Stimulated activated CD4-positive, alpha-beta T cell treated with anti-CD3 and anti-CD28 coated beads, Interleukin-12 subunit alpha, Interleukin-12 subunit beta, amount 100 ng/mL, for 24 hours (primary cell): ENCODE measurements around the gene JAK1.

ENCODE experiments used
- DNase-seq, 2 experiments: peaks; one replicate each; pipeline ENCODE4 v3.0.0-alpha.2; 2020; ENCODE audit warnings: low read depth in 2 of 2

The JAK1 gene

DNA sequence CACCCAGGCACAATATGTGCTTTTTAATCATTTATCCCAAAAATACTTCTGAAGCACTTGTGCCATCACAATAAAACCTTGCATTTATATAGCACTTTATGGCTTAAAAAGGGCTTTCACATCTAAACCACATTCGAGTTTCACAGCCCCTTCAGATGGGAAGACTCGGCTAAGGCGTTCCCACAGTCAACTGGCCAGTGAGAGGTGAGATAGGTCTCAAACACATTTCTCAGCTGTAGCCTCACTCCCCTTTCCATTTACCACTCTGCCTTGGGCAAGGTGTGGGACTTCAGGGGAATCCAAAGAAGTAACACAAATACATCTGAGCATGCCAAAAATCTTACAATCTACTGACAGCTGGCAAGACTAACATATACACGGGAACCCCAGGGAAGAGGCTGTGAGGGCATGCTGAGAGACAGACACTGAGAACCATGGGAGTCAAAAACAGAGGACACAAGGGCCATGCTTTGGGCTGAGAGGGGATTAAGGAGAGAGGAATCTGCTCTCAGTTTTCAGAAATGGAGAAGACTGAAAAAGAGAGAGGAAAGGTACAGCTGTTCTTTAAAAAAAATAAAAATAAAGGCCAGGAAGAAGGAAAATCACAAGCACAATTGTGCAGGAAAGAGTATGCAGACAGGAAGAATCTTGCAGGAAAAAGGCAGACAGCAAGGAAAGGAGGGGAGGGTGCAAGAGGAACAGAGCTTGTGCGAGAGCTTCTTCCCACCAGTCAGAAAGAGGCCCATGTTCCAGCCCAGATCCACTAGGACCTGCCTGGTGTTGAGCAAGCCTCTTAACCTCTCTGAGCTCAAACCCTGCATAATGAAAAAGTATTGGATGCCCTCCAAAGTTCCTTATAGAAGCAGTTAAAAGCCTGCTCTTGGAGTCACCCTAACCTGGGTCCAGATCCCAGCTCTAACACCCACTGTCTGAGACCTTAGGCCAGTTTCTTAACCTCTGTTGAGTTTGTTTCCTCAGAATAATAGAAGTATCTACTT lies 73.5 kb downstream of the JAK1 start:
- DNase-seq, result no peak

DNA sequence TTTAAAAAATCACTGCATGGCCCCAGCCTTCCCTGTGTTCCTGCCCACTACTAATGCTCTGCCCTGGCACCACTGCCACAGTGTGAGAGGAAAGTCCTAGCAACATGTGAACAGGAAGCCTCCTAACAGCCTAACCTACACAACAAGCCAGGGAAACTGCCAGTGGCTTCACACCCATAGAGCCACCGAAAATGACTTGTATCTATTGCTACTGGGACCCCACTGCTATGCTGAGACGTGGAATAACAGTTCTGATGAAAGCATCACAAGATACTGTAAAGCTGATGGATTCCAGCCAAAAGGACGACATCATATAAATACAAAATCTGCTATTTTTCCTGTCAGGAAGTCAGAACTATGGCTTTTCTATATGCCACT lies 74.9 kb downstream of the JAK1 start:
- DNase-seq, result no peak

DNA sequence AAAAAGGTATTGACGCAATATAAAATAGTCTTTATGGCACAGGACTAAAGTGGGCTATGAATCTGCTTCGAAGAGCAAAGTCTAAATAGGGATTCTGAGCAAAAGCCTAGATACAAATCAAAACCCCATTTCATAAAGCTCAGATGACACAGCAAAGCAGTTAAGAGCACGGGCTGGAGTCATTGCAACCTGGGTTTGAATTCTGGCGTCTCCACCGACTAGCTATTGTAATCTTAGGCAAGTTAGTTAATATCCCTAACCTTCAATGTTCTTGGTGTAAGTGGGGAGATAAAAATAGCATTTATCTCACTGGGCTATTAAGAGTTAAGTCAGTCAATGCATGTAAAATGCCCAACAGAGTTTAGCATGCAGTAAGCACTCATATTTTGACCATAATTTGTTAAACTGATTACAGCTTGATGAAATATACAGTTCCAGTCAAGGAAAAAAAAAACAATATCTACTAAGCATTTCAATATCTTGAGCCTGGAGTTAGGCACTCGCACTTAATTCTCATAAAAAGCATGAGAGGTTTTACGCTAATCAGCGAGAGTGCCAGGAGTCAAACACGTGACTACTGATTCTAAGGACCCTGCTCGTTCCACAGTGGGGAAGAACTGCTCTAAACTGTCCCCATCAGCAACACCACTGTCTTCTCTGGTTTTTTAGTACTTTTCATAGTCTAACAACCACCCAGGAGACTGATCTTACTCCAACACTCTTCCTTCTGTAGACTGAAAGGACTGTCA lies 75.5 kb downstream of the JAK1 start:
- no peak for DNase-seq

DNA sequence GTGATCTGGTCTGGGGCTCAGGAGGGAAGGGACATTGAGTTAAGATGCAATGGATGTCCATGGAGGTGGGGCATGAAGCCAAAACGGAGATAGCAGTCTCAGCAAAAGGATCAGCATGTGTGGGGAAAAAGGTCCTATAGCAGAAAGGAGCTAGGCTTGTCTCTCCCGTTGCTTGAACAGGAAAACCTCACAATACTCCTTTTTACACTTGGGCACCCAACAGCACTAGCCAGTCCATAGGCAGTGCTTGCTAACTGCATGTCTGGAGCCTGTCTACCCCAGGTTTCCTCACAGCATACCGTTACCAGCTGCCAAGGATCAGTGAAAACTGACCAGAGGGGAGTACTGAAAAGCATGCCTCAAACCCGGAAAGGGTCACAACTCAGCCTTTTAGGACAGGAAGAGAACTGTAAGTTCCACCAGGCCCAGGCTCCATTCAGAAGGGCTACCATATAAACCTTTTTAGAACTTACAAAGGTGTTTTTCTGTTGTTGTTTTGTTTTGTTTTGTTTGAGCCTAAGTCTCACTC lies 78.6 kb downstream of the JAK1 start:
- DNase-seq, result no peak

DNA sequence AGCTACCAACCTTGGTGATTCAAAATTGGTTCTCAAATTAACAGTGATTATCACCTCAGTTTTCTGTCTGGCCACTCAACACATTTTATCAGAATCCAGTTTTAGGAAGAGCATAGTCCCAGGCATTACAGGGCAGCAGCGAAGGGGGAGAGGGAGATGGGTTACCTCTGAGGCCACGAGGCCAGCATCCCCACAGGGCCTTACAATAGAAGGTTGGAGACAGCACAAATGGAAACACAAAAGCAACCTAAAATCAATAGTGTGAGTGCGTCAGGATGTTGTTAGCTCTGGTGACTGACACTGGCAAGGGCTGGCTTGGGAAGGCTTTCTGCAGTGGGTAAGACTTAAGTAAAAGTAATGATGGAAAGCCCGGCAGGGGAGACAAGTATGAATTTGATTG lies 79.5 kb downstream of the JAK1 start:
- no peak for DNase-seq

DNA sequence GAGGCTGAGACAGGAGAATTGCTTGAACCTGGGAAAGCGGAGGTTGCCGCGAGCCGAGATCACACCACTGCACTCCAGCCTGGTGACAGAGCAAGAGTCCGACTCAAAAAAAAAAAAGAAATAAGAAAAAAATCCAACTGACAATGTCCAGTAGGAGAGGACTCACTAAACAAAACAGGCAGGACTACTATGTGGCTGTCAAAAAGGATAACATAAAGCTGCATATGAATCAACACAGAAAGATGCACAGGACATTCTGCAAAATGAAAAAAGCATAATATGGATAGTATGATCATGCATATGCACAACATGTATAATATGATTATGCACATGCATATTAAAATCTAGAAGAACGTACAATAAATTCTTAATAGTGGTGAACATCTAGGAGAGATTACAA lies 80.7 kb downstream of the JAK1 start:
- DNase-seq, result no peak

DNA sequence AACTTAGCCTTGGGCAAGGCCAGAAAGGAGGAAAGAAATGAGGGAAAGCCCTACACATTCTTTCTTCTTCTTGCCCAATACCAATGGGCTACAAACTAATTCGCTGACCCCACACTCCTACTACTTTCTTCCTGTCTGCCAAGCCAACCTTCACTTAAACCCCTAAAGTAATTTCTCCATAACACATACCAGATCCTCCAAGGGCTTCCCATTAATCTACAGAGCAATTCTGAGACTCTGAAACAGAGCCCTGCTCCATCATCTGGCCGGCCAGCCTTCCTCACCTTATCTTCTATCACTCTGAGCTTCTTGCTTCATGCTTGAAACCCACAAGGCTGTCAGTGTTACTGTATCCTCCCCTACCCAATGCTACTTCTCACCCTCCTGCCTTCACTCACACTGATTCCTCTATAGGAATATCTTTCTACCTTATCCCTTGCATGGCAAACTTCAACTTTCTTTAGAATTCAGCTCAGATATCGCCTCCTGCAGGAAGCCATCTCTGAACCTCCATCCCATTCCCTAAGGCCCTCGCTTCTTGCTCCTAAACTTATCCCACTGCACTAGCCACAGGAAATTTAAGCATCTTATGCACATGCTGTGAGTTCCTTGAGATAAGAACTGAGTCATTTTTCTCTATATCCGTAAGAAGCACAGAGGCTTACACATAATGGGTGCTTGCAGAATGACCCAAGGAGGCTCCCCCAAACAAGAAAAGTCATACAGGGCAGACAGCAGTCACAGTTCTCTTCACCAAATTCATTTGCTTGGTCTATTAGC lies 81.9 kb downstream of the JAK1 start:
- DNase-seq, result no peak

DNA sequence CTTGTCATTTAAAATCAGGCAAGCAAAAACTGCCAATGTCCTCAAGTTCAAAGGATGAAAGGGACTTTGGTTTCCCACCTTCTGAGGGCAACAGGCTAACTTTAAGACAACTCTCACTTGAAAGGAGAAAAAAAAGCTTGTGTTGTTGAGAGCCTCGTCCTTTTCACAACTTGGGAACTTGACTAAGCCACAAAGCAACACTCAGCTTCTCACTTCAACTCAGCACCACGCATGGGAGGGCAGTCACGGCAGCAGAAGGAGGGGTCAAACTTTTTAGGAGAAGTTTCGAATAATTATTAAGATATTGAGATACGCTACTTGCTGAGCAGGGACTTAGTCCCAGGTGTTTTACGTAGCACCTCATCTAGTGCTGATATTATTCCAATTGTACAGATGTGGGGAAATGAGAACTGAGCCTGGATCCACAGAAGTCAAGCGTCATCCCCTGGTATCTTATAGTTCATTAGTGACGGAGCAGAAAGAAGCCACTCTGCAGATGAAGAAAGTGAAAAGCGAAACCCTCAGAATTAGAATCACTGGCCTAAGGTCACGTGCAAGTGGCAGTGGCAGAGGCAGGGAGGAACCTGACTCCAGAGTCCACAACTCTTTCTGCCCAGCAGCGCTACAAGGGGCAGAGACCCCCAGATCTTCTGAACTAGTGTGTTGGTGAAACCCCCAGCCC lies 83.6 kb downstream of the JAK1 start:
- no peak for DNase-seq

DNA sequence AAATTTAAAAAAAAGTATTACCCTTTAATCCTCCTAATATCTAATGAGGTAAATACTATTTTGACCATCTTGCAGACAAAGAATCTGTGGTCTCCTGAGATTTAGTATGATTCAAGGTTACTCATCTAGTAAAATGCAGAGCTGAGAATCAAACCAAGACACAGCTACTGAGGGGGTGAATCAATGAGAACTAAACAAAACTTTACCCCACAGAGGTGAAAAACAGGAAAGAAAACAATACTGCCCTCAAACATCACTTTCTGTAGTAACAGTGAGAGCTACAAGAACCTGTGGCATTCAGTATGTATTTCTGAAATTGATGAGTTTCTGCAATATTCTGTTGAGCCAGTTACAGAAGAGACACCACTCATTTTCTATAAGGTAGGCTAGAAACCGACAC lies 85.1 kb downstream of the JAK1 start:
- no peak for DNase-seq

DNA sequence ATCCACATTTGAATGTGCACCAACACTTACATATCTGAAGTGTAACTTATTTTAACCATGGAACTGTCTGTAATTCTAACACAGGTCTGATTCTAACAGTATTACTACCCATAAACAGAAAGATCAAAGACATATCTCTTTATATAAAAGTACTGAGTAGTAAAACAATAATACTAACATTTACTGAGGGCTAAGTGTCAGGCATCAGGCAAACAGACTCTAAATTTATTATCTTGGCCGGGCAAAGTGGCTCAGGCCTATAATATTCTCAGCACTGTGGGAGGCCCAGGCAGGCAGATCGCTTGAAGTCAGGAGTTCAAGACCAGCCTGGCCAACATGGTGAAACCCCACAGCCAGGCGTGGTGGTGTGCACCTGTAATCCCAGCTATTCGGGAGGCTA lies 85.9 kb downstream of the JAK1 start:
- DNase-seq, result no peak

DNA sequence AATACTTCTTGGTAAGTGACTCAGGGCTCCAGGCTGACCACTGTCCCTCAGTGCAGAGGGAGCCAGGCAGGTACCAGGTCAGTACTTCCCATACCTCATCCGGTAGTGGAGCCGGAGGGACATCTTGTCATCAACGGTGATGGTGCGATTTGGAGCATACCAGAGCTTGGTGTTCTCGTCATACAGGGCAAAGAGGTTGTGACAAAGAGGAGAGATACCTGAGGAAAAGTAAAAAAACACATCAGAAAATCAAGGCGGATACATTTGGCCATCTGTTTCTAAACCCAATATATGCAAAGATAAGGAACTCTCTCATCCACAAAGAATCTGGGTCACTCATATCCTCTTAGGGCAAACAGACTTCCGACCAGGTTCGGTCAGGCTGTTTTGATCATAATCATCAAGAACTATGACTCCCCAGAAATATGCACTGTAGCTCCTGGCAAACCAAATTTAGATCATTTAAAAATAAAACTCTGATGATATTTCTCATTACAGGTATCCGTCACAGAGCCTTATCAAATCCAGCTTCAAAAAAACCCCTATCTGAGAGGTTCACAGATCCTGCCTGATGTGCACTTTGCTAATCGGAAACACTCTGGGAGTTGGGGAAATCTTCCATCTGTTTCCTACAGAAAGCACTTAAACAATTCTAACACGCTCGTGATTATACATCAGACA lies 87.3 kb downstream of the JAK1 start:
- no peak for DNase-seq

DNA sequence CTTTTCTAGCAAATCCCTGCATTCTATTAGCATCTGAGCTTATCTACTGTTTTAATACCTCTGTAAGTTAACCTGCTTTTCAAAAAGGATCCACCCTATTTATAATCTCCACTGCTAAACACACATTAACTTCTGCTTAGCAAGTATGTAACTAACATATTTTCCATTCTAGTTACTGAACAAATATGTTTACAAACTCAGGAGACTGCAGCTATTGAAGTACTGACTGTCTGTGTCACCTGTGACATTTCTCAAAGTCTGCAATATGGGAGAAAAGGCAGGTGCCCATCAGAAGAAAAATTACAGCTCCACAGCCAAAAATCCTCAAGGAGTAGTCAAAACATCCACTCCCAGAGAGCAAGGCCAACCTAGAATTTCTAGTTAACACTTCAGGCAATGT lies 88.3 kb downstream of the JAK1 start:
- no peak for DNase-seq

DNA sequence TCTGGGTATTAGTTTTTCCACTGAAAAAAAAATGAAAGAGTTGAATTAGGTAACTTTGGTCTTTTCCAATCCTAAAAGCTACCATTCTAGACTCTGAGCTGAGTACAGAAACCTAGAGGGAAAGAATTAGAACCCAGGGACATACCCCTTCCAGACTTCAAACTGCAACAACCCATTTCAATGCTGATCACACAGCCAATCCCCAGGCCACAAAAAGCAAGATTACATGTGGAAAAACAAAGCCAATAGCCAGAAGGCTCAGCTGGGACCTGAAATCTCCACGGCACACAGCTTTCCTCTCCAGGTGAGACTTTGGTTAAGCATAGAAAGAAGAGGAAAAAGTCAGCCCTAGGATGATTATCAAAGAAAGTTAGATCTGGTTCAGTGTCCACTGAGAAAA lies 88.8 kb downstream of the JAK1 start:
- no peak for DNase-seq

DNA sequence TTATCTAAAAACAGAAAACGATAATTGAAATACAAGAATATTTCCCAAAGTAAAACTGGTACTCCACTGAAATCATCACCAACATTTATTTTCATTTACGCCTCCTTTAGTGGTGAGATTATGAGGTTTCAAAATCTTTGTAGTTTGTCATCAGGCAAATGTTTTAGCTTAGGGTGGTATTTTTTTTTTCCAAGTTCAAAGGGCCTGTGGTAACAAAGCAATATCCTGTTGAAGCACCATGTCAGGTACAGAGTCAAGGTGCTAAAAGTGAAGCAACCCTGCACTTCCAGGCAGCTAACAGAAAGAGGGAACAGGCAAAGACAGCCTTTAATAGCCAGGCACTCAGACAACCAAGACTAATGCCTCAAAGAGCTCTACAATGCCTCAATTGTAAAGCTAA lies 89.2 kb downstream of the JAK1 start:
- no peak for DNase-seq

DNA sequence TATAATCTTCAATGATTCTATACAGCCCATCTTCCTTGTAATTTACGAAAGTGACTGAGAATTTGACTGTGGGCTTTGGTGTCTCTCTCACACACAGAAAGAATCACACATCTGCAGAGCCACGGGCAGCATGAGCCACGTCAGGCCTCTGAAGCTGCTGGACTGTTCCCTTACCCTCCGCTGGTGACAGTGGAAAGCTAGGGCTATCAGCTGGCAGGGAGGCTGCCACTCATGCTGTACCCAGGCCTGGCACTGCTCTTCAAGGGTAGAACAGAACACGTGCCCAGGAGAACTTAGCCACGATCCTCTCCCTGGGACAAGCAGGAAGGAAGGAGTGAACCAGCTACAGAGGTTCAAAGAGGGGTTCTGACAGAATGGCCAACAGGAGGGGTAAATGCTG lies 90.7 kb downstream of the JAK1 start:
- no peak for DNase-seq

DNA sequence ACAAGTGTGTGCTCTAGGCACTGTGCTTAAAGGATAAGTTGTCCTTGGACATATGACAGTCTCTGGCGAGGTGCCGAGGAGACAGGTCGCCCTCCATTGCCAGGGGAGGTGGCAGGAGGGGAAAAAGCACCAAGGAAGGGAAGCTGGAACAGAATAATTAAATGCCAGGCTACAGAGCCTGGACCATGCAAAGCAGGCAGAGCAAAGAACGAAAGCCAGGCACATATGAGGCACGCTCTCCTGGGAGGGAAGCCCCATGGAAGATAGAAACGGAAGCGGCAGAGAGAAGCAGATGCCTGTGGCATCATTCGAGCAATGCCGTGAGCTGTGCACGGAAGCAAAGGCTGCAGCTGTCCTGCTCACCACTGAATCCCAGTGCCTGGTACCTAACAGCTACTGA lies 91.2 kb downstream of the JAK1 start:
- DNase-seq, result no peak

DNA sequence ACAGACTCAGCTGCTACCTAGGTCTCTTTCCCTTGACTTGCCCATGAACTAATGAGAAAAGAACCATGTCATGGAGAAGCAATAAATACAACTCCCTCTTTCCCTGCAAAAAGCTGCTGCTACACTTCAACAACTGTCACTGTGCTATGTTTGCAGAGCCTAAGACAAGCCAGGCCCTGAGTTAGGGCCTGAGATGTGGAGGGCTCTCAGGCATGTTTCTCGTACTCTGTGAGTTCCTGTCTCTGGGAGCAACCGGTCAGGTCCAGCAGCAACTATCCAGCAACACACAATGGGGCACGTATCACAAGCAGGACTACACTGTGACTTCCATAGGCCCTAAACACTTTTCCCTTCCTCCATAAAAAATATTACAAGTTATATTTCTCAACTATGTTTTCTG lies 91.7 kb downstream of the JAK1 start:
- no peak for DNase-seq

DNA sequence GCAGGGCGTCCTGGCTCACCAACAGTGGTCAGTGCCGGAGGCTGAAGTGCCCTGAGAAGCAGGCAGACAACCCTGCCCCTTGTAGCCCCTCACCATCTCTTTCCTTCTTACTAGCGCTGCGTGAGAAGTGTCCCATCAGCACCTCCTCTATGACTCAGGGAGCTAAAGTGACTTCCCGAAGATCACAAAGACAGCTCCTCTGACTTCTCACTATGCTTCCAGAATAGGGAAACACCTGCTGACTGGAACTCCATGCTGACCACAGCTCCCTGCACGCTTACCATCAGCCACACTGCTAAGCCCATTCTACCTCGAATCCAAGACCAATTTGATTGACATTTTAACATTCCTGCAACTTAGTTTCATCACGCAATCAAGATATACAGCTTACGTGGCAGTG lies 92.8 kb downstream of the JAK1 start:
- DNase-seq, result no peak

DNA sequence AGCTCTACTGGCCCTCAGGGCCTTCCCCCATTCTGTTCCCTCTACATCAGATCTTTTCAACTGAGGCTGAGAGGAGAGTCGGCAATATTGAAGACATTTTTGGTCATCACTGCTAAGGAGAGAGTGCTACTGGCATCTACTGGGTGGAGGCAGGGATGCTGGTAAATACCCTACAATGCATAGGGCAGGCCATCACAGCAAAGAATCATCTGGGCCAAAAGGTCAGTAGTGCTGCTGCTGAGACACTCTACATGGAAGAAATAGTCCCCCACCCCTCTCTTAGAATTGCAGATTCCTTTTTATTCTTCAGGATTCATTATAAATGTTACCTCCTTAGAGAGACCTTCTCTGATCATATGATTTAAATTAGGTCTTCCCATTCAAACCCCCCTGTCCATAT lies 94.3 kb downstream of the JAK1 start:
- DNase-seq, result no peak

DNA sequence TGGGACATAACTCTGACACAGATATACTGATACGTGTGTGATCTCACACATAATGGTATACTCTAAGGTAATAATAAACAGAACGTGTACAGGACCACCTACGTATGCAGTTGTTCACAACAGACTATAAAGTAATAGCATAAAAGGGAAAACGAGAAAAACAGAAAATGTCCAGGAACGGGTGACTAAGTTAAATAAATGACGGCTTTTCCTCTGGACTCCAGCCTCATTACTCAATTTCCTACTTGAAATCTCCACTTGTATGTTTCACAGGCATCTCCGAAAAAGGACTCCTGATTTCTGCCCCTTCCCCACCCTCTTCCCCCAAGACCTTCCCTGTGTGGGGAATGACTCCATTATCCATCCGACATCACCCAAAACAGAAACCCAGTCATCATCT lies 95.1 kb downstream of the JAK1 start:
- no peak for DNase-seq

DNA sequence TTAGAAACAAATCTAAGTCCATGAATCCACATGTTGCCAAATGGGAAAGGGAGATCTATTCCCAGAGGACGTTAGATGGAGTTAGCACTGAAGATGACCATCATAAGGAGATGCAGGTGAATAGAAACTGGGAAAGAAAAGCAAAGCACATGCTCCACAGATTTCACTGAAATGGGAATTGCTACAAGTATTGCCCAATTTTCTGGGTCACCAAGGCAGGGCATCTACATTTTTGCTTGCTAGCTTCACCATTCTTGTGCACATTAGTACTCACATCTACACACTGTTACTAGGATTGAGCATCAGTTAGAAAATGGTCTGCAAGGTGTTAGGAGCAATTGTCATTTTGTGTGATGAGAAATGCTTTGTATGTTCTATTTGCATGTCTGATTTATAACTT lies 99.1 kb downstream of the JAK1 start:
- no peak for DNase-seq
